Tibial nerve (tissue), 3 donors: ENCODE data around the gene LINC00237.

Experiments
- CTCF ChIP-seq, 5 experiments: fragments of 200-600 bp in 3 of 5; fragments of 450-650 bp in 2 of 5; sonication (generic) in 3 of 5; IDR thresholded peaks; one replicate each; pipeline ENCODE4 v1.5.1; 2016 to 2019; ENCODE audit warnings: antibody characterized with exemption in 5 of 5, mild to moderate bottlenecking in 3 of 5, moderate library complexity in 2 of 5
- POLR2A ChIP-seq, 2 donors: fragments of 450-650 bp; IDR thresholded peaks; one replicate each; pipeline ENCODE4 v1.6.1; 2017; ENCODE audit warnings: antibody characterized with exemption in 2 of 2, mild to moderate bottlenecking in 2 of 2, moderate library complexity in 2 of 2

GRCh38 chr20:21047981-21048380, 58.2 kb downstream of the LINC00237 start:
- TF ChIP-seq CTCF (IDR thresholded peaks at IDR 0.05) (no peak), POLR2A (IDR thresholded peaks at IDR 0.05) (no peak)
